Mesendoderm (in vitro differentiated cells): ENCODE data around the gene TFG.
A peak's percentile ranks its signal among the peaks of the same experiment; 100 is the strongest.

Source experiments
- DNase-seq: peaks from one replicate; pipeline ENCODE4 v3.0.0; 2013
- H2AK5ac ChIP-seq: 2 replicates; pipeline ENCODE4 v1.6.1; 2013; ENCODE audit warnings: low read length, inconsistent platforms
- H2BK120ac ChIP-seq: 2 replicates; pipeline ENCODE4 v1.6.1; 2013; ENCODE audit warnings: low read depth, mild to moderate bottlenecking, low read length, moderate library complexity, mixed read lengths
- H2BK15ac ChIP-seq: replicated peaks from 2 replicates; pipeline ENCODE4 v1.6.1; 2013; ENCODE audit warnings: low read depth, mild to moderate bottlenecking, moderate library complexity
- H2BK5ac ChIP-seq: 2 replicates; pipeline ENCODE4 v1.6.1; 2013; ENCODE audit warnings: low read length, inconsistent platforms
- H3K18ac ChIP-seq: 2 replicates; pipeline ENCODE4 v1.6.1; 2013; ENCODE audit warnings: mild to moderate bottlenecking, low read length, mixed read lengths
- H3K23ac ChIP-seq: one replicate; pipeline ENCODE4 v1.6.1; 2013; ENCODE audit warnings: low read length
- H3K27ac ChIP-seq: 2 replicates; pipeline ENCODE4 v1.5.1; 2013; ENCODE audit warnings: low read depth, mild to moderate bottlenecking, inconsistent platforms, low read length, moderate library complexity
- H3K27me3 ChIP-seq: 2 replicates; pipeline ENCODE4 v1.6.1; 2013; ENCODE audit warnings: low read length, control low read depth, mild to moderate bottlenecking, inconsistent platforms; ENCODE audit not compliant: insufficient read depth, poor library complexity
- H3K36me3 ChIP-seq: 2 replicates; pipeline ENCODE4 v1.6.1; 2013; ENCODE audit warnings: low read length, inconsistent platforms; ENCODE audit not compliant: control insufficient read depth, insufficient read depth
- H3K4ac ChIP-seq: one replicate; pipeline ENCODE4 v1.6.1; 2013; ENCODE audit warnings: low read depth, mild to moderate bottlenecking, low read length, moderate library complexity
- H3K4me1 ChIP-seq: 2 replicates; pipeline ENCODE4 v1.6.1; 2013; ENCODE audit warnings: low read depth, low read length, inconsistent platforms; ENCODE audit not compliant: control insufficient read depth
- H3K4me2 ChIP-seq: 2 replicates; pipeline ENCODE4 v1.6.1; 2013; ENCODE audit warnings: low read length
- H3K4me3 ChIP-seq: 2 replicates; pipeline ENCODE4 v1.5.1; 2013; ENCODE audit warnings: mild to moderate bottlenecking, low read length
- H3K56ac ChIP-seq: one replicate; pipeline ENCODE4 v1.6.1; 2013; ENCODE audit warnings: low read length
- H3K79me1 ChIP-seq: 2 replicates; pipeline ENCODE4 v1.6.1; 2013; ENCODE audit warnings: low read length, inconsistent platforms
- H3K79me2 ChIP-seq: 2 replicates; pipeline ENCODE4 v1.6.1; 2013; ENCODE audit warnings: mild to moderate bottlenecking, low read length; ENCODE audit not compliant: control insufficient read depth, insufficient read depth
- H3K9ac ChIP-seq: 2 replicates; pipeline ENCODE4 v1.6.1; 2013; ENCODE audit warnings: low read length, inconsistent platforms
- H4K5ac ChIP-seq: one replicate; pipeline ENCODE4 v1.6.1; 2013; ENCODE audit warnings: low read length
- H4K8ac ChIP-seq: one replicate; pipeline ENCODE4 v1.6.1; 2013; ENCODE audit warnings: low read depth, mild to moderate bottlenecking, control low read depth, low read length, moderate library complexity
- WGBS: extraction: QIAGEN DNeasy Blood & Tissue Kit; methylation state at CpG from one replicate; pipeline ENCODE4 v1.1.7; 2013; ENCODE audit warnings: low lambda C conversion rate, missing lambda C conversion rate; ENCODE audit not compliant: insufficient coverage; ENCODE audit errors: extremely low coverage; 5-methylcytosine and 5-hydroxymethylcytosine counted together

The TFG gene

GRCh38 chr3:100769693-100770092 is 60.4 kb downstream of the TFG start:
- H3K23ac ChIP-seq = no peak overlapping the region
- H3K4me3 ChIP-seq = no peak overlapping the region
- no peak overlapping the region for H2BK120ac ChIP-seq
- DNase-seq = peak; percentile 19
- WGBS = no CpG with 5 or more reads among the region's 3 CpGs
- no peak overlapping the region for H3K4ac ChIP-seq
- no peak overlapping the region for H3K56ac ChIP-seq
- H3K9ac ChIP-seq = no peak overlapping the region
- no peak overlapping the region for H3K27ac ChIP-seq
- no peak overlapping the region for H2BK5ac ChIP-seq
- H3K18ac ChIP-seq = no peak overlapping the region
- no peaks in the 10 kb centered on the region for H3K79me2 ChIP-seq
- no peak overlapping the region for H4K8ac ChIP-seq
- H2BK15ac ChIP-seq = no peak overlapping the region
- H3K36me3 ChIP-seq = no peaks in the 10 kb centered on the region
- H2AK5ac ChIP-seq = no peak overlapping the region
- H4K5ac ChIP-seq = no peak overlapping the region
- H3K4me2 ChIP-seq = no peak overlapping the region
- peaks cover 1% of the 10 kb centered on the region for H3K4me1 ChIP-seq
- H3K27me3 ChIP-seq = no peaks in the 10 kb centered on the region
- H3K79me1 ChIP-seq = no peaks in the 10 kb centered on the region

GRCh38 chr3:100775226-100775625 is 65.9 kb downstream of the TFG start:
- H2BK120ac ChIP-seq = no peak overlapping the region
- no peak overlapping the region for H3K9ac ChIP-seq
- no peaks in the 10 kb centered on the region for H3K27me3 ChIP-seq
- H2BK15ac ChIP-seq = no peak overlapping the region
- H3K79me1 ChIP-seq = no peaks in the 10 kb centered on the region
- no peak overlapping the region for H2AK5ac ChIP-seq
- no peaks in the 10 kb centered on the region for H3K79me2 ChIP-seq
- H3K4me2 ChIP-seq = no peak overlapping the region
- H3K27ac ChIP-seq = no peak overlapping the region
- H3K36me3 ChIP-seq = no peaks in the 10 kb centered on the region
- no peak overlapping the region for H3K18ac ChIP-seq
- H3K4me3 ChIP-seq = no peak overlapping the region
- no peak overlapping the region for H2BK5ac ChIP-seq
- DNase-seq = no peak
- WGBS = no CpG with 5 or more reads among the region's 3 CpGs
- H3K4me1 ChIP-seq = no peaks in the 10 kb centered on the region
- no peak overlapping the region for H4K5ac ChIP-seq
- H3K4ac ChIP-seq = no peak overlapping the region
- H3K23ac ChIP-seq = no peak overlapping the region
- no peak overlapping the region for H4K8ac ChIP-seq
- no peak overlapping the region for H3K56ac ChIP-seq

- H3K4me2 ChIP-seq = no peak overlapping the region
- no peaks in the 10 kb centered on the region for H3K27me3 ChIP-seq
- H3K56ac ChIP-seq = no peak overlapping the region
- no peak overlapping the region for H3K23ac ChIP-seq
- H4K5ac ChIP-seq = no peak overlapping the region
- H3K4ac ChIP-seq = no peak overlapping the region
- H3K36me3 ChIP-seq = no peaks in the 10 kb centered on the region
- no peak overlapping the region for H3K27ac ChIP-seq
- DNase-seq = no peak
- H3K18ac ChIP-seq = no peak overlapping the region
- no peak overlapping the region for H2BK120ac ChIP-seq
- H2BK5ac ChIP-seq = no peak overlapping the region
- no peaks in the 10 kb centered on the region for H3K4me1 ChIP-seq
- no peak overlapping the region for H4K8ac ChIP-seq
- H3K79me1 ChIP-seq = no peaks in the 10 kb centered on the region
- H3K4me3 ChIP-seq = no peak overlapping the region
- H3K9ac ChIP-seq = no peak overlapping the region
- H3K79me2 ChIP-seq = no peaks in the 10 kb centered on the region
- no peak overlapping the region for H2AK5ac ChIP-seq
- no peak overlapping the region for H2BK15ac ChIP-seq
These were observed 66.4 kb downstream of the TFG start for GRCh38 chr3:100775669-100776068.

GRCh38 chr3:100776097-100776729 is 66.9 kb downstream of the TFG start:
- Histone ChIP-seq H3K18ac (no peak overlapping the region), H2BK5ac (no peak overlapping the region), H3K4me1 (no peaks in the 10 kb centered on the region), H3K4me3 (no peak overlapping the region), H3K56ac (no peak overlapping the region), H3K79me2 (no peaks in the 10 kb centered on the region), H2AK5ac (no peak overlapping the region), H3K36me3 (no peaks in the 10 kb centered on the region), H2BK15ac (no peak overlapping the region), H4K8ac (no peak overlapping the region), H3K79me1 (no peaks in the 10 kb centered on the region), H3K23ac (no peak overlapping the region), H3K27me3 (no peaks in the 10 kb centered on the region), H3K4me2 (no peak overlapping the region), H3K4ac (no peak overlapping the region), H3K27ac (no peak overlapping the region), H2BK120ac (no peak overlapping the region), H3K9ac (no peak overlapping the region), H4K5ac (no peak overlapping the region)
- WGBS = no CpG with 5 or more reads among the region's 2 CpGs
- DNase-seq = no peak

- Histone ChIP-seq H3K36me3 (no peaks in the 10 kb centered on the region), H3K4me2 (no peak overlapping the region), H3K27ac (no peak overlapping the region), H4K8ac (no peak overlapping the region), H3K9ac (no peak overlapping the region), H3K4me3 (no peak overlapping the region), H3K4me1 (no peaks in the 10 kb centered on the region), H4K5ac (no peak overlapping the region), H3K4ac (no peak overlapping the region), H3K23ac (no peak overlapping the region), H3K27me3 (no peaks in the 10 kb centered on the region), H2BK15ac (no peak overlapping the region), H3K79me1 (no peaks in the 10 kb centered on the region), H3K56ac (no peak overlapping the region), H2AK5ac (no peak overlapping the region), H2BK120ac (no peak overlapping the region), H3K18ac (no peak overlapping the region), H2BK5ac (no peak overlapping the region), H3K79me2 (no peaks in the 10 kb centered on the region)
- WGBS = no CpG with 5 or more reads among the region's 2 CpGs
- DNase-seq = peak; percentile 28
These were observed 67.5 kb downstream of the TFG start for GRCh38 chr3:100776746-100777145.

GRCh38 chr3:100777271-100777670 is 68.0 kb downstream of the TFG start:
- H2BK15ac ChIP-seq = no peak overlapping the region
- no peaks in the 10 kb centered on the region for H3K27me3 ChIP-seq
- DNase-seq = no peak
- no peak overlapping the region for H2BK5ac ChIP-seq
- no peak overlapping the region for H3K18ac ChIP-seq
- no peaks in the 10 kb centered on the region for H3K79me2 ChIP-seq
- no peak overlapping the region for H3K56ac ChIP-seq
- H3K23ac ChIP-seq = no peak overlapping the region
- no peak overlapping the region for H4K8ac ChIP-seq
- no peak overlapping the region for H3K4ac ChIP-seq
- H3K36me3 ChIP-seq = no peaks in the 10 kb centered on the region
- H3K79me1 ChIP-seq = no peaks in the 10 kb centered on the region
- H3K9ac ChIP-seq = no peak overlapping the region
- no peak overlapping the region for H2AK5ac ChIP-seq
- H3K4me1 ChIP-seq = no peaks in the 10 kb centered on the region
- no peak overlapping the region for H3K4me3 ChIP-seq
- H4K5ac ChIP-seq = no peak overlapping the region
- no peak overlapping the region for H3K27ac ChIP-seq
- H3K4me2 ChIP-seq = no peak overlapping the region
- H2BK120ac ChIP-seq = no peak overlapping the region
